HFFc6 (cell line): ENCODE results near the gene PHLDB3. TPM values are rescaled to one million over a fixed set of nuclear protein-coding genes. Genes with fewer than 3 reads are reported as not detected.
"Not testable (repeated sequence)": the region's sequence is repeated elsewhere in the genome, so short reads cannot be mapped to it uniquely, and the experiment has no call there.

ENCODE experiments used
- DNase-seq: peaks from one replicate; pipeline ENCODE4 v3.0.0-alpha.2; 2018
- H3K27ac Mint-ChIP-seq: 2 replicates; pipeline ENCODE4 v1.8.0; 2020; ENCODE audit warnings: mild to moderate bottlenecking, mixed read lengths
- H3K27me3 Mint-ChIP-seq: 2 replicates; pipeline ENCODE4 v1.8.0; 2021; ENCODE audit warnings: mild to moderate bottlenecking, moderate library complexity, mixed read lengths; ENCODE audit not compliant: insufficient read depth
- H3K36me3 Mint-ChIP-seq: 2 replicates; pipeline ENCODE4 v1.8.0; 2021; ENCODE audit warnings: low read depth, mixed read lengths
- H3K4me1 Mint-ChIP-seq: 2 replicates; pipeline ENCODE4 v1.8.0; 2020; ENCODE audit warnings: low read depth, mixed read lengths
- H3K4me3 Mint-ChIP-seq: 2 replicates; pipeline ENCODE4 v1.8.0; 2020; ENCODE audit warnings: mild to moderate bottlenecking, moderate library complexity, mixed read lengths
- H3K9me3 Mint-ChIP-seq: 2 replicates; pipeline ENCODE4 v1.8.0; 2020; ENCODE audit warnings: mild to moderate bottlenecking, mixed read lengths
- CTCF ChIP-seq: fragments of 200-600 bp; sonication (generic); IDR thresholded peaks from 2 replicates; pipeline ENCODE4 v1.5.0; 2021; ENCODE audit warnings: antibody characterized with exemption, mild to moderate bottlenecking
- total RNA-seq, 6 experiments: library from RNA; stranded (reverse); fragmentation: NEBNext Ultra II Directional; extraction: Animal tissue kit (Norgen Biotek cat#: 25700); gene quantifications; 2 replicates in 1 of 6; 3 replicates in 5 of 6; pipeline ENCODE4 v1.2.3, GENCODE V29; 2021

The PHLDB3 gene
- total RNA-seq, 6 experiments from 2014 or later, result 7.5 to 12.5 (median 11.7) TPM

DNA sequence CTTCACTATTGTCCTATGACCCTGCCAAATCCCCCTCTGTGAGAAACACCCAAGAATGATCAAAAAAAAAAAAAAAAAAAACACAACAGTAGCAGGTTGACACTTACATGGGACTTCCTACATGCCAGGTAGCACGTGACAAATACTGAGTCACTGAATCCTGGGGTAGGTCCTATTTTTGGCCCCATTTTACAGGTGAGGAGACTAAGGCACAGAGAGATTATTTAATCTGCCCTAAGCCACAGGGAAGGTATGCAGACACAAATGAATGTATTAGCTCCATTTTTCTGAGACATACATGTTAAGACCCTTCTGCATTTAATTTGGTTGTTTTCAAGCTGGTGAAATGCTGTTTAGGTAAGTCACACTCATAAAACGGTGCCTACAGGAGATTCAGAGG lies 44.2 kb upstream of the PHLDB3 start:
- DNase-seq, result no peak
- Mint-ChIP-seq H3K36me3 (0 out of 2 replicates have a peak, but pooled peaks cover 22% of the 10 kb centered on the region), H3K27ac (no peak overlapping the region), H3K4me3 (no peak overlapping the region), H3K27me3 (peaks cover 3% of the 10 kb centered on the region; the same call in 1 of the 2 replicates), H3K9me3 (no peaks in the 10 kb centered on the region), H3K4me1 (no peaks in the 10 kb centered on the region)
- TF ChIP-seq CTCF, result no peak

DNA sequence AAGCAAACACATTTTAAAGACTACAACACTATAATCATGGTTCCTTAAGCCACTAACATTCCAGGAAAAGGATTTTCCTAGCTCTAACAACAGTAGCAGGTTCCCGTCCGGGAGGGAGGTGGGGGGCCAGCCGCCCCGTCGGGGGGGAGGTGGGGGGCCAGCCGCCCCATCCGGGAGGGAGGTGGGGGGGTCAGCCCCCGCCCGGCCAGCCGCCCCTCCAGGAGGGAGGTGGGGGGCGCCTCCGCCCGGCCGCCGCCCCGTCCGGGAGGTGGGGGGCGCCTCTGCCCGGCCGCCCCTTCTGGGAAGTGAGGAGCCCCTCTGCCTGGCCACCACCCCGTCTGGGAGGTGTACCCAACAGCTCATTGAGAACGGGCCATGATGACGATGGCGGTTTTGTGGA lies 43.4 kb upstream of the PHLDB3 start:
- H3K9me3 Mint-ChIP-seq, H3K4me3 Mint-ChIP-seq, DNase-seq, H3K4me1 Mint-ChIP-seq, H3K27me3 Mint-ChIP-seq, H3K27ac Mint-ChIP-seq: not testable (repeated sequence)
- 0 out of 2 replicates have a peak, but pooled peaks cover 22% of the 10 kb centered on the region for H3K36me3 Mint-ChIP-seq

DNA sequence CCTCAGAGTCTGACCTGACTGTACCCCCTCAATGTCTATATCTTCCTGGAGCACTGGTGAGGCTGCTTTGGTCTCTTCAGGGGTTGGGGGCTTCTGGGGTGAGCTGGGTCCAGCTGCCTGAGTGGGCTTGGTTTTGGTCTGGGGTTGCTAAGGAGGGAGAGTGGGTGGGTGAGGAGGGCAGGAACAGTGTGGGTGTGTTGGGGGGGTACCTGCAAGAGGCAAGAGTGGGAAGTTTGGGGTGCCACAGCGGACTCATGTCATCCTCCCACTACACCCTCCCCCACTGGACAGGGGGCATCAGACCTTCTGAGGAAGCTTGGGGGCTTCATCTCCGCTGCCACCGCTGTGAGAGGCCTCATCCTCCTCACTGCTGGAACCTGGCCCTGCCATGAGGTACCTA lies 42.0 kb upstream of the PHLDB3 start:
- Mint-ChIP-seq H3K36me3 (peaks cover 24% of the 10 kb centered on the region), H3K4me3 (no peak overlapping the region), H3K9me3 (no peaks in the 10 kb centered on the region), H3K4me1 (no peaks in the 10 kb centered on the region), H3K27me3 (peaks cover 4% of the 10 kb centered on the region; the same call in 1 of the 2 replicates), H3K27ac (no peak overlapping the region)
- no peak for DNase-seq
- no peak for TF ChIP-seq CTCF

GRCh38 chr19:43545981-43546380 lies 41.4 kb upstream of the PHLDB3 start:
- H3K27ac Mint-ChIP-seq, result no peak overlapping the region
- H3K36me3 Mint-ChIP-seq, result peaks cover 27% of the 10 kb centered on the region
- DNase-seq, result no peak
- H3K27me3 Mint-ChIP-seq, result peaks cover 4% of the 10 kb centered on the region; the same call in 1 of the 2 replicates
- TF ChIP-seq CTCF, result no peak
- no peaks in the 10 kb centered on the region for H3K9me3 Mint-ChIP-seq
- no peaks in the 10 kb centered on the region for H3K4me1 Mint-ChIP-seq
- no peak overlapping the region for H3K4me3 Mint-ChIP-seq

GRCh38 chr19:43545276-43545675 lies 40.7 kb upstream of the PHLDB3 start:
- no peak for DNase-seq
- Mint-ChIP-seq H3K4me3 (no peak overlapping the region), H3K27me3 (peaks cover 3% of the 10 kb centered on the region; the same call in 1 of the 2 replicates), H3K27ac (no peak overlapping the region), H3K36me3 (peaks cover 27% of the 10 kb centered on the region), H3K4me1 (no peaks in the 10 kb centered on the region), H3K9me3 (no peaks in the 10 kb centered on the region)
- no peak for TF ChIP-seq CTCF

DNA sequence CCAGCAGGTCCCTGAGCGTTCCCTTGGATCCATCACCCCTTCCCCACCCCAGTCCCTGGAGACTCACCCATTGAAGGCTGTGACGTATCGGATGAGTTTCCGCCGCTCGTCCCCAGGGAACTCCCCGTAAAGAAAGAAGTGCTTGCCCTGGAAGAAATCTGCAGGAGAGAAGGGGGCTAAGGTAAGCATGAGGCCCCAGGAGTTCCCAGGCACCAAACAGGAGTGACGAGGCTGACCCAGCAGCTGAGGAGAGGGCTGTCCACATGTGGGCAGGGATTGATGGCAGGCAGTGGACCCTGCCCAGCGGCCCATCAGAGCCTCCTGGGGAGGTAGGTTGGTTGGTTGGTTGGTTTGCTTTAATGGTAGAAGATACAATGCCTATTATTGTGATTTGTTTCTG lies 39.5 kb upstream of the PHLDB3 start:
- H3K27ac Mint-ChIP-seq, result no peak overlapping the region
- no peak for TF ChIP-seq CTCF
- peaks cover 31% of the 10 kb centered on the region for H3K36me3 Mint-ChIP-seq

More for the DNA sequence above, 39.5 kb upstream of the PHLDB3 start:
- no peaks in the 10 kb centered on the region for H3K4me1 Mint-ChIP-seq
- no peak for DNase-seq
- H3K9me3 Mint-ChIP-seq, result no peaks in the 10 kb centered on the region
- no peak overlapping the region for H3K4me3 Mint-ChIP-seq
- peaks cover 1% of the 10 kb centered on the region; the same call in 1 of the 2 replicates for H3K27me3 Mint-ChIP-seq
